KG1 (cell line): Measurements from ENCODE around the gene CMTM4.
A peak's percentile ranks its signal among the peaks of the same experiment; 100 is the strongest.
"Not testable (repeated sequence)": the region's sequence is repeated elsewhere in the genome, so short reads cannot be mapped to it uniquely, and the experiment has no call there.

Experiments
- DNase-seq: peaks from one replicate; lab custom pipeline; 2025; lab: John Stamatoyannopoulos, UW

The CMTM4 gene

GRCh38 chr16:66673691-66674090 lies 22.9 kb downstream of the CMTM4 start:
- no peak for DNase-seq

- no peak for DNase-seq
Measured at GRCh38 chr16:66670691-66671388, 25.7 kb downstream of the CMTM4 start.

- no peak for DNase-seq
Measured at GRCh38 chr16:66668777-66669444, 27.6 kb downstream of the CMTM4 start.

- DNase-seq = no peak
Measured at GRCh38 chr16:66667944-66668343, 28.6 kb downstream of the CMTM4 start.

GRCh38 chr16:66662445-66663194 lies 33.9 kb downstream of the CMTM4 start:
- DNase-seq = no peak

GRCh38 chr16:66661671-66662346 lies 34.7 kb downstream of the CMTM4 start:
- not testable (repeated sequence) for DNase-seq

GRCh38 chr16:66661210-66661560 lies 35.4 kb downstream of the CMTM4 start:
- no peak for DNase-seq

GRCh38 chr16:66660422-66661209 lies 35.9 kb downstream of the CMTM4 start:
- DNase-seq = no peak

GRCh38 chr16:66658860-66659190 lies 37.7 kb downstream of the CMTM4 start:
- no peak for DNase-seq

GRCh38 chr16:66658143-66658859 lies 38.2 kb downstream of the CMTM4 start:
- DNase-seq = no peak

GRCh38 chr16:66656547-66656946 lies 40.0 kb downstream of the CMTM4 start:
- no peak for DNase-seq

- no peak for DNase-seq
Measured at GRCh38 chr16:66653581-66654350, 42.8 kb downstream of the CMTM4 start.

- no peak for DNase-seq
Measured at GRCh38 chr16:66652661-66653360, 43.7 kb downstream of the CMTM4 start.

GRCh38 chr16:66651965-66652364 lies 44.6 kb downstream of the CMTM4 start:
- no peak for DNase-seq

GRCh38 chr16:66651474-66651765 lies 45.1 kb downstream of the CMTM4 start:
- no peak for DNase-seq

GRCh38 chr16:66650707-66651473 lies 45.7 kb downstream of the CMTM4 start:
- DNase-seq = peak; percentile 63

GRCh38 chr16:66649636-66650205 lies 46.8 kb downstream of the CMTM4 start:
- DNase-seq = no peak

- no peak for DNase-seq
Measured at GRCh38 chr16:66649167-66649566, 47.4 kb downstream of the CMTM4 start.

GRCh38 chr16:66647866-66648265 lies 48.7 kb downstream of the CMTM4 start:
- no peak for DNase-seq
